ENCODE measurements around the gene KRTAP10-8.

DNA sequence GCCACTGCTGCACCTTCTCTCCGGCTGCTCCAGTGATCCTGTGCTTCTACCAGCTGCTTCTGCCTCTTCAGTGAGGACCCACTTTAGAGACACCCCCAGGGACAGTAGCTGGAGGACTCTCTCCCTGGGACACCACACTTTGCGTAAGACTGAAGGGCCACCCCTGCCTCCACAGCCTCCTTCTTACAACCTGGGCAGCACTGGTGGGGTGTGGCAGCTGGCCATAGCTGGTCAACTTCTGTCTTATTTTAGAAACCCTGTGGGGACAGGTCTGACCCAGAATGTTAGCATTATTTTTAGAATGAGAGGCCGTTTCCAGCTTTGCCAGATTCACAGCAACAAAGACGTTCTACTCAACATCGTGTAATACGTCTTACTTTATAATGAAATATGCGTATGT is 13.9 kb downstream of the KRTAP10-8 start:
- no peak for TF ChIP-seq ZNF274 (IDR thresholded peaks at IDR 0.05; ENCODE audit: low read depth, low read length)
- TF ChIP-seq SUZ12 (IDR thresholded peaks at IDR 0.05; ENCODE audit: extremely low read depth, insufficient read depth, insufficient read length): no peak

Data from NT2/D1 (cell line).